ENCODE results near the gene CHPT1. TPM values are rescaled to one million over a fixed set of nuclear protein-coding genes. Genes with fewer than 3 reads are reported as not detected.

CHPT1 gene
- total RNA-seq, 2 experiments from 2014 or later, result 13.3 to 16.2 TPM

GRCh38 chr12:101743242-101743641, 45.8 kb downstream of the CHPT1 start:
- Mint-ChIP-seq H3K27me3 (no peaks in the 10 kb centered on the region), H3K9me3 (no peaks in the 10 kb centered on the region), H3K4me1 (peaks cover 14% of the 10 kb centered on the region), H3K36me3 (peaks cover 9% of the 10 kb centered on the region), H3K4me3 (no peak overlapping the region), H3K27ac (no peak overlapping the region)
- DNase-seq, result no peak
- no peak for ATAC-seq (ENCODE audit: low read depth)
- POLR2A ChIA-PET, result no interaction called here

- peak; percentile 46 for ATAC-seq (ENCODE audit: low read depth)
- H3K27me3 Mint-ChIP-seq, result no peaks in the 10 kb centered on the region
- POLR2A ChIA-PET, result no interaction called here
- H3K4me3 Mint-ChIP-seq, result no peak overlapping the region
- H3K36me3 Mint-ChIP-seq, result peaks cover 12% of the 10 kb centered on the region
- no peaks in the 10 kb centered on the region for H3K9me3 Mint-ChIP-seq
- peak overlapping the region; percentile 62 for H3K27ac Mint-ChIP-seq
- peaks cover 14% of the 10 kb centered on the region for H3K4me1 Mint-ChIP-seq
- DNase-seq, result no peak
Measured at GRCh38 chr12:101743724-101744472, 46.5 kb downstream of the CHPT1 start.

- DNase-seq (no peak), ATAC-seq (ENCODE audit: low read depth) (no peak)
- Mint-ChIP-seq H3K27ac (no peak overlapping the region), H3K4me3 (no peak overlapping the region), H3K4me1 (peaks cover 14% of the 10 kb centered on the region), H3K27me3 (no peaks in the 10 kb centered on the region), H3K9me3 (no peaks in the 10 kb centered on the region), H3K36me3 (peaks cover 12% of the 10 kb centered on the region)
- POLR2A ChIA-PET, result no interaction called here
Measured at GRCh38 chr12:101745481-101745880, 48.0 kb downstream of the CHPT1 start.

- peaks cover 12% of the 10 kb centered on the region for H3K36me3 Mint-ChIP-seq
Measured at GRCh38 chr12:101746196-101746595, 48.8 kb downstream of the CHPT1 start.

GRCh38 chr12:101746661-101747060, 49.2 kb downstream of the CHPT1 start:
- no peaks in the 10 kb centered on the region for H3K27me3 Mint-ChIP-seq

More at GRCh38 chr12:101746196-101746595, 48.8 kb downstream of the CHPT1 start:
- Mint-ChIP-seq H3K27me3 (no peaks in the 10 kb centered on the region), H3K4me1 (peaks cover 14% of the 10 kb centered on the region), H3K27ac (no peak overlapping the region), H3K4me3 (no peak overlapping the region), H3K9me3 (no peaks in the 10 kb centered on the region)
- ATAC-seq (ENCODE audit: low read depth), result no peak
- POLR2A ChIA-PET, result no interaction called here
- DNase-seq, result no peak

GRCh38 chr12:101747697-101748096, 50.3 kb downstream of the CHPT1 start:
- H3K4me1 Mint-ChIP-seq, result peaks cover 14% of the 10 kb centered on the region
- H3K27me3 Mint-ChIP-seq, result no peaks in the 10 kb centered on the region
- no peak for DNase-seq
- POLR2A ChIA-PET, result no interaction called here
- peaks cover 18% of the 10 kb centered on the region for H3K36me3 Mint-ChIP-seq
- ATAC-seq (ENCODE audit: low read depth), result no peak
- H3K9me3 Mint-ChIP-seq, result no peaks in the 10 kb centered on the region
- H3K27ac Mint-ChIP-seq, result no peak overlapping the region
- H3K4me3 Mint-ChIP-seq, result no peak overlapping the region

More at GRCh38 chr12:101746661-101747060, 49.2 kb downstream of the CHPT1 start:
- H3K36me3 Mint-ChIP-seq, result peaks cover 12% of the 10 kb centered on the region
- POLR2A ChIA-PET, result no interaction called here
- no peaks in the 10 kb centered on the region for H3K9me3 Mint-ChIP-seq
- H3K4me1 Mint-ChIP-seq, result peaks cover 14% of the 10 kb centered on the region
- no peak overlapping the region for H3K4me3 Mint-ChIP-seq
- DNase-seq, result no peak
- no peak overlapping the region for H3K27ac Mint-ChIP-seq
- no peak for ATAC-seq (ENCODE audit: low read depth)

- ATAC-seq (ENCODE audit: low read depth) (no peak), DNase-seq (no peak)
- Mint-ChIP-seq H3K4me3 (no peak overlapping the region), H3K36me3 (peaks cover 17% of the 10 kb centered on the region), H3K27me3 (no peaks in the 10 kb centered on the region), H3K9me3 (no peaks in the 10 kb centered on the region), H3K27ac (no peak overlapping the region), H3K4me1 (peaks cover 6% of the 10 kb centered on the region)
- POLR2A ChIA-PET, result no interaction called here
Measured at GRCh38 chr12:101748907-101749306, 51.5 kb downstream of the CHPT1 start.

GRCh38 chr12:101749657-101750056, 52.2 kb downstream of the CHPT1 start:
- ATAC-seq (ENCODE audit: low read depth) (no peak), DNase-seq (no peak)
- peaks cover 17% of the 10 kb centered on the region for H3K36me3 Mint-ChIP-seq
- H3K4me3 Mint-ChIP-seq, result no peak overlapping the region
- peak overlapping the region; percentile 28 for H3K27ac Mint-ChIP-seq
- peaks cover 3% of the 10 kb centered on the region for H3K4me1 Mint-ChIP-seq
- POLR2A ChIA-PET, result no interaction called here
- H3K27me3 Mint-ChIP-seq, result no peaks in the 10 kb centered on the region
- H3K9me3 Mint-ChIP-seq, result no peaks in the 10 kb centered on the region

- no peak overlapping the region for H3K4me3 Mint-ChIP-seq
- no peaks in the 10 kb centered on the region for H3K27me3 Mint-ChIP-seq
- H3K4me1 Mint-ChIP-seq, result peaks cover 1% of the 10 kb centered on the region
- no peaks in the 10 kb centered on the region for H3K9me3 Mint-ChIP-seq
- POLR2A ChIA-PET, result no interaction called here
- DNase-seq, result no peak
- ATAC-seq (ENCODE audit: low read depth), result no peak
- H3K27ac Mint-ChIP-seq, result no peak overlapping the region
- peaks cover 18% of the 10 kb centered on the region for H3K36me3 Mint-ChIP-seq
Measured at GRCh38 chr12:101750152-101750551, 52.7 kb downstream of the CHPT1 start.

- POLR2A ChIA-PET, result interaction anchor here (0.7 to 0.9 kb wide), 3 partner anchors 20 to 113 kb away, joined by 4 to 11 read pairs (median 6); no protein-coding TSS in a partner anchor
- no peak overlapping the region for H3K27ac Mint-ChIP-seq
- DNase-seq, result no peak
- H3K36me3 Mint-ChIP-seq, result peaks cover 15% of the 10 kb centered on the region
- no peaks in the 10 kb centered on the region for H3K27me3 Mint-ChIP-seq
- H3K4me1 Mint-ChIP-seq, result peaks cover 2% of the 10 kb centered on the region
- no peak overlapping the region for H3K4me3 Mint-ChIP-seq
- no peaks in the 10 kb centered on the region for H3K9me3 Mint-ChIP-seq
- no peak for ATAC-seq (ENCODE audit: low read depth)
Measured at GRCh38 chr12:101759396-101760047, 62.1 kb downstream of the CHPT1 start.

GRCh38 chr12:101761350-101761749, 63.9 kb downstream of the CHPT1 start:
- ATAC-seq (ENCODE audit: low read depth) (no peak), DNase-seq (no peak)
- H3K9me3 Mint-ChIP-seq, result no peaks in the 10 kb centered on the region
- H3K27ac Mint-ChIP-seq, result no peak overlapping the region
- H3K36me3 Mint-ChIP-seq, result peaks cover 14% of the 10 kb centered on the region
- no peak overlapping the region for H3K4me3 Mint-ChIP-seq
- POLR2A ChIA-PET, result no interaction called here
- H3K4me1 Mint-ChIP-seq, result peaks cover 2% of the 10 kb centered on the region
- H3K27me3 Mint-ChIP-seq, result no peaks in the 10 kb centered on the region

- DNase-seq, result no peak
- no peak overlapping the region for H3K27ac Mint-ChIP-seq
- no peaks in the 10 kb centered on the region for H3K9me3 Mint-ChIP-seq
- POLR2A ChIA-PET, result no interaction called here
- peaks cover 2% of the 10 kb centered on the region for H3K4me1 Mint-ChIP-seq
- peaks cover 12% of the 10 kb centered on the region for H3K36me3 Mint-ChIP-seq
- ATAC-seq (ENCODE audit: low read depth), result no peak
- H3K4me3 Mint-ChIP-seq, result no peak overlapping the region
- no peaks in the 10 kb centered on the region for H3K27me3 Mint-ChIP-seq
Measured at GRCh38 chr12:101761781-101762180, 64.3 kb downstream of the CHPT1 start.

GRCh38 chr12:101763246-101763931, 65.9 kb downstream of the CHPT1 start:
- ATAC-seq (ENCODE audit: low read depth) (no peak), DNase-seq (no peak)
- H3K27me3 Mint-ChIP-seq, result no peaks in the 10 kb centered on the region
- peak overlapping the region; percentile 14 for H3K27ac Mint-ChIP-seq
- peaks cover 8% of the 10 kb centered on the region for H3K36me3 Mint-ChIP-seq
- H3K9me3 Mint-ChIP-seq, result no peaks in the 10 kb centered on the region
- peaks cover 2% of the 10 kb centered on the region for H3K4me1 Mint-ChIP-seq
- no peak overlapping the region for H3K4me3 Mint-ChIP-seq
- POLR2A ChIA-PET, result no interaction called here
